ENCODE data around the gene ITGA1.

The ITGA1 gene

DNA sequence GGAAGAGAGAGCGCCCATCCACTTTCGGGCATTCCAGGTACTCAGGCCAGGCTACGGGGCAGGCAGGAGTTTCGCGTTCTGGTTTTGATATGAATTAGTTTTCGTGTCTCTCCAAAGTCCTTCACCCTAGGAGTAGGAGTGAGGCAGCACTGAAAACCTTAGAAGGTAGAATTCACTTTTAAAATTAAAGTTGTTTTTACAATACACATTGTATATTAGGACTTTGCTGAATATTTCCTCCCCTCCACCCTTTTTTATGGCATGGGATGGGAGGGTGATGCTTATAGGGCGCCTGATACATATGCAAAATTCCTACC lies 747 bp downstream of the ITGA1 start:
- H3K79me2 ChIP-seq (ENCODE audit: low read length) = no peaks in the 10 kb centered on the region
- no peaks in the 10 kb centered on the region for H3K27me3 ChIP-seq (replicated peaks; ENCODE audit: insufficient read depth, low read length)
- no peaks in the 10 kb centered on the region for H3K36me3 ChIP-seq (replicated peaks; ENCODE audit: insufficient read depth, low read length)
- no peak overlapping the region; the same call in 1 of the 2 replicates for H3K9ac ChIP-seq (ENCODE audit: low read length)
- TF ChIP-seq, protein P1, sequence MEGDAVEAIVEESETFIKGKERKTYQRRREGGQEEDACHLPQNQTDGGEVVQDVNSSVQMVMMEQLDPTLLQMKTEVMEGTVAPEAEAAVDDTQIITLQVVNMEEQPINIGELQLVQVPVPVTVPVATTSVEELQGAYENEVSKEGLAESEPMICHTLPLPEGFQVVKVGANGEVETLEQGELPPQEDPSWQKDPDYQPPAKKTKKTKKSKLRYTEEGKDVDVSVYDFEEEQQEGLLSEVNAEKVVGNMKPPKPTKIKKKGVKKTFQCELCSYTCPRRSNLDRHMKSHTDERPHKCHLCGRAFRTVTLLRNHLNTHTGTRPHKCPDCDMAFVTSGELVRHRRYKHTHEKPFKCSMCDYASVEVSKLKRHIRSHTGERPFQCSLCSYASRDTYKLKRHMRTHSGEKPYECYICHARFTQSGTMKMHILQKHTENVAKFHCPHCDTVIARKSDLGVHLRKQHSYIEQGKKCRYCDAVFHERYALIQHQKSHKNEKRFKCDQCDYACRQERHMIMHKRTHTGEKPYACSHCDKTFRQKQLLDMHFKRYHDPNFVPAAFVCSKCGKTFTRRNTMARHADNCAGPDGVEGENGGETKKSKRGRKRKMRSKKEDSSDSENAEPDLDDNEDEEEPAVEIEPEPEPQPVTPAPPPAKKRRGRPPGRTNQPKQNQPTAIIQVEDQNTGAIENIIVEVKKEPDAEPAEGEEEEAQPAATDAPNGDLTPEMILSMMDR (IDR thresholded peaks at IDR 0.05; ENCODE audit: low read length) = no peak
- TF ChIP-seq EZH2 (optimal IDR thresholded peaks at IDR 0.05; ENCODE audit: low read depth, low read length) (no peak), EZH2phosphoT487 (IDR thresholded peaks at IDR 0.05; ENCODE audit: low read length) (no peak)
- H4K20me1 ChIP-seq (ENCODE audit: insufficient read depth, low read length) = no peaks in the 10 kb centered on the region
- H3K4me2 ChIP-seq (ENCODE audit: low read depth, low read length) = peak overlapping the region; percentile 98
- no peaks in the 10 kb centered on the region for H3K9me2 ChIP-seq (replicated peaks; ENCODE audit: insufficient read depth, low read length)
- H3K27ac ChIP-seq (ENCODE audit: low read length) = no peak overlapping the region
- H3K9me3 ChIP-seq (replicated peaks; ENCODE audit: insufficient read depth, low read length) = no peaks in the 10 kb centered on the region
- DNase-seq = no peak
- H3F3A ChIP-seq (ENCODE audit: insufficient read depth, low read length) = no peaks in the 10 kb centered on the region
- peak overlapping the region; percentile 80 for H3K4me3 ChIP-seq (ENCODE audit: low read length)
- no peaks in the 10 kb centered on the region for H3K4me1 ChIP-seq (ENCODE audit: low read length)
- peak overlapping the region; percentile 94 for H2AFZ ChIP-seq (ENCODE audit: low read length)

DNA sequence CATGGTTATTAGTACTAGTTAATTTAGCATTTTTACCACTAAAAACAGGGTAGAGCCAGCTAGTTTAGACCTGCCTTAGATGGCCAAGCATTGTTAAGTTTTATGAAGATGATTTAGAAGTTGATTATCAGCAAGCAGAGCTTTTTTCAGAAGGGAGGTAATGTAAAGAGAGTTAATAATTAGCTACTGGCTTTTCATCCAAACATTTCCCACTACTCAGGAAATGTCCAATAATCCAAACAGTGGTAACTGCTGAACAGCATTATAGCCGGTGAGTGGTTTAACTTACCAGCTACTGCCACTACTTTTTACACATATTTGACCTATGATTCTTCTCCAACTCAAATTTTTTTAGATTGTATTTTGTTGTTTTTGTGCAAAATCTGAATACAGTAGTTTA lies 1.7 kb downstream of the ITGA1 start:
- no peaks in the 10 kb centered on the region for H3K36me3 ChIP-seq (replicated peaks; ENCODE audit: insufficient read depth, low read length)
- no peak overlapping the region for H3K9ac ChIP-seq (ENCODE audit: low read length)
- no peaks in the 10 kb centered on the region for H3K9me3 ChIP-seq (replicated peaks; ENCODE audit: insufficient read depth, low read length)
- no peaks in the 10 kb centered on the region for H3K4me1 ChIP-seq (ENCODE audit: low read length)
- H3K79me2 ChIP-seq (ENCODE audit: low read length) = no peaks in the 10 kb centered on the region
- H3K9me2 ChIP-seq (replicated peaks; ENCODE audit: insufficient read depth, low read length) = no peaks in the 10 kb centered on the region
- DNase-seq = no peak
- no peaks in the 10 kb centered on the region for H3K27me3 ChIP-seq (replicated peaks; ENCODE audit: insufficient read depth, low read length)
- no peaks in the 10 kb centered on the region for H4K20me1 ChIP-seq (ENCODE audit: insufficient read depth, low read length)
- H3K4me2 ChIP-seq (ENCODE audit: low read depth, low read length) = no peak overlapping the region
- H2AFZ ChIP-seq (ENCODE audit: low read length) = no peak overlapping the region
- H3F3A ChIP-seq (ENCODE audit: insufficient read depth, low read length) = no peaks in the 10 kb centered on the region
- H3K4me3 ChIP-seq (ENCODE audit: low read length) = no peak overlapping the region
- no peak for TF ChIP-seq EZH2phosphoT487 (IDR thresholded peaks at IDR 0.05; ENCODE audit: low read length)
- TF ChIP-seq, protein P1 (IDR thresholded peaks at IDR 0.05; ENCODE audit: low read length) = no peak
- TF ChIP-seq EZH2 (optimal IDR thresholded peaks at IDR 0.05; ENCODE audit: low read depth, low read length) = no peak
- no peak overlapping the region for H3K27ac ChIP-seq (ENCODE audit: low read length)

DNA sequence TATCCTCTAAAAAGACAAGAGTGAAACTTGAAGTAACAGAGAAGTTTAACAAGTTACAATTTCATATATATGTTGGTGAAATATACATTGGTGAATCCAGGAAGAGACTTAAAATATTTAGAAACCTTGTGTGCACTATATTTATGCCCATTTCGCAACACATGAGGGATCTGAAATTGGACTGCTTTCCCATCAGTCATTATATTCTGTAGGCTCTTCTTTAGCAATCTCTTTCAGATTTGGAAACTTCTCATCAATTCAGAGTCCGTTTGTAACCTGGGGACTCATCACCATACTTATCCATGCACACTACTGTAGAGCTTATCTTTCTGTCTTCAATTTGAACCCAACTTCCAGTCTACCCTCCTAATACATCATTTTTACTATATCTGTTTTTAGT lies 2.1 kb downstream of the ITGA1 start:
- no peaks in the 10 kb centered on the region for H3K4me1 ChIP-seq (ENCODE audit: low read length)
- no peak overlapping the region for H3K4me3 ChIP-seq (ENCODE audit: low read length)
- H3K27ac ChIP-seq (ENCODE audit: low read length) = no peak overlapping the region
- H4K20me1 ChIP-seq (ENCODE audit: insufficient read depth, low read length) = no peaks in the 10 kb centered on the region
- no peaks in the 10 kb centered on the region for H3F3A ChIP-seq (ENCODE audit: insufficient read depth, low read length)
- no peaks in the 10 kb centered on the region for H3K9me2 ChIP-seq (replicated peaks; ENCODE audit: insufficient read depth, low read length)
- H3K4me2 ChIP-seq (ENCODE audit: low read depth, low read length) = no peak overlapping the region
- H3K36me3 ChIP-seq (replicated peaks; ENCODE audit: insufficient read depth, low read length) = no peaks in the 10 kb centered on the region
- H2AFZ ChIP-seq (ENCODE audit: low read length) = no peak overlapping the region
- TF ChIP-seq EZH2 (optimal IDR thresholded peaks at IDR 0.05; ENCODE audit: low read depth, low read length) (no peak), EZH2phosphoT487 (IDR thresholded peaks at IDR 0.05; ENCODE audit: low read length) (no peak)
- TF ChIP-seq, protein P1 (IDR thresholded peaks at IDR 0.05; ENCODE audit: low read length) = no peak
- no peak for DNase-seq
- no peaks in the 10 kb centered on the region for H3K9me3 ChIP-seq (replicated peaks; ENCODE audit: insufficient read depth, low read length)
- H3K79me2 ChIP-seq (ENCODE audit: low read length) = no peaks in the 10 kb centered on the region
- no peaks in the 10 kb centered on the region for H3K27me3 ChIP-seq (replicated peaks; ENCODE audit: insufficient read depth, low read length)
- no peak overlapping the region for H3K9ac ChIP-seq (ENCODE audit: low read length)
